HK-2 (cell line): Measurements from ENCODE around the gene SMIM36.
"Not testable (repeated sequence)": the region's sequence is repeated elsewhere in the genome, so short reads cannot be mapped to it uniquely, and the experiment has no call there.

ENCODE experiments used
- DNase-seq: peaks from one replicate; pipeline ENCODE4 v3.0.0-alpha.2; 2018; ENCODE audit not compliant: unreplicated experiment

The SMIM36 gene

GRCh38 chr17:55413825-55414489 lies 97.3 kb downstream of the SMIM36 start:
- no peak for DNase-seq

DNA sequence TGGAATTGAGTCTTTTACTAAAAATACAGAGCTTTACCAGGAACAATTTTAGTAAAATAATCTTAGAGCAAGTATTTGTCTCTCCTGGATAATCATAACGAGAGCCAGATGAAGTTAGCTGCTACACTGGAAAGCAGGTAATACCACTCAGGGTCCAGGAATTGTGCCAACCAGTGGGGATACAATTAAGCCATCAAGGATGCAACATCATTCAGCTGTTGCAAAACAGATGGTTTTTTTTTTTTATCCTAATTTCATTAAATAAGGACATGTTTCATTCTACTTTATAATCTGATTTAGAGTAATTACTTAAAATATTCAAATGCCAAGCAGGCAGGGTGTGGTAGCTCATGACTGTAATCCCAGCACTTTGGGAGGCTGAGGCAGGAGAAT lies 99.8 kb downstream of the SMIM36 start:
- no peak for DNase-seq

- no peak for DNase-seq
These were observed 100.4 kb downstream of the SMIM36 start for GRCh38 chr17:55410722-55411462.

DNA sequence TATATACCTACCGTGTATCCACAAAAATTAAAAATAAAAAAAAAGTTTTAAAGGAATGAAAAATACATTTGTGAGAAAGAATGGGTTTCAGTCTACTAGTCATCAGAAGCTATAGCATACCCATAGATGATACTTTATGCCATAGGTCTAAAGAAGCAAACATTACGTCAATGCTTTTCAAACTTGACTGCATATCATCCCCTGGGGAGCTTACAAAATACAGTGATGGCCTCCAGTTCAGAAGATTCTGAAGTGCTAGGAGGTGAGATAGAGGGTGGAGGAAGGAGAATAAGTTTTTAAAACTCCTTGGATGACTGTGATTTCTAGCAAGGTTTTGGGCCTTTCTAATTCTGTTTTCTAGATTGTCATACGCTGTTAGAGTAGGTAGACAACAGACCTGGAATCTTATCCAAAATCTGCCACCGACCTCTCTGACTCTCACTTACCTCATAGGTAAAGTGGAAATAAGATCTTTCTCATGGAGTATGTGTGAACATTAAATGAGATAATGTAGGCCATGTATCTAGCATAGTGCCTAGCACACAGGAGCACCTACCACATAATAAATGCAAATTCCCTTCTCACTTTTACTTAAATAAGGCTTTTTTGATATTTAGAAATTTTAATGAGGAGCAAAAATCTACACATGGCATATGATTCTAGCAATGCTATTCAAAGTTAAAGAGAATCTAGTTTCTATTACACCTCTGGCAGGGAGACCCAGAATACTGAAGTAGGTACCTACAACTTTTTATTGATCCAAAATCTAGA lies 102.0 kb downstream of the SMIM36 start:
- no peak for DNase-seq

DNA sequence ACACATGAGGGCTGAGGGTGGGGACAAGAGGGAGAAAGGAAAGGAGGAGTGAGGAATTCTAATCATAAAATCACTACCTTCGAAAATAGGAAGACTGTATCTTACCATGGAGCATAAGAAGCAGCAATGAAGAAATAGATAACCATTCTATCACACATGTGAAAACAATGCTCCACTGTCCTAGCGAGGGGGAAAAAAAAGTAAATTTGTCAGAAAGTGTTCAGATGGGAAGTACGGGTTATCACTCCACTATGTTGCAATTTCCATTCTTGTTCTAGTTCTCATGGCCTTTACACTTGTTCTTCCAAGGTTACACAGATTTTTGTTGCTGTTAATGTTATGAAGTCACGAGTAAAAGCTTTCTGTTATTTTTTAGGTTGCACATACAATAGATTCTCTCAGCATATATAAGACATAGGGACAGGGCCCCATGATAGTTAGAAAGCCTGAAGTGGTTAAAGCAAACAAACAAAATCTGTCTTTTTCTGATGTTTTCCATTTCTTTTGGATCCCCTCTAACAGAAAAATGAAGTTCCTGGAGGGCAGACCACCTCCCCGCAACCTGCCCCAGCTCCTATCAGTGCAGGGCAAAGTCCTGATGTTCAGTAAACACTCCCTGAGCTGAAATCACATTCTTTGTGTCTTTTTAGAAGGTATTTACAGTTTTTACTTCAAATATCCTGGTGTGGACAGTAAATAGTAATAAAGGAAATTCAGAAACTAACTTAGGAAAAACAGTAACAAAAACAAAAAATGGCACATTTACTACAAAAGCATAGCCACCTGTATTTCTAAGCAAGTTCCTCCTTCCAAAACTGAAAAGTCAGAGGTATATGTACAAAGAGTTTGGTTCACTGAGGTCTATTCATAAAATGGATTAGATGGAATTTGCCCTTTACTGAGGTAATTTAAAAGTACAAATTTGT lies 103.3 kb downstream of the SMIM36 start:
- DNase-seq, result no peak

GRCh38 chr17:55405600-55405999 lies 105.7 kb downstream of the SMIM36 start:
- no peak for DNase-seq

DNA sequence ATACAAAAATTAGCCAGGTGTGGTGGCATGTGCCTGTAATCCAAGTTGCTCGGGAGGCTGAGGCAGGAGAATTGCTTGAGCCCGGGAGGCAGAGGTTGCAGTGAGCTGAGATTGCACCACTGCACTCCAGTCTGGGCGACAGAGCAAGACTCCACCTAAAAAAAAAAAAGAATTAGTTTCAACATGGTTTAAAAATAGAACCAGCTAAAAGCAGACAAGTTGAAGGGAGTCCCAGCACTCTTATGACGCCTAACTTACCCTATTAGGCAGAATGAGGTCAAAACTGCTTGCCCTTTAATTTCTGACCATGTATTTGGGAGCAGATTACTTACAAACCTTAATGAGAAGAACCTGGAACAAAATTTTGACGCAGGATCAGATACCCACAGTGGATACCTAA lies 107.1 kb downstream of the SMIM36 start:
- DNase-seq, result not testable (repeated sequence)

- no peak for DNase-seq
These were observed 108.9 kb downstream of the SMIM36 start for GRCh38 chr17:55402374-55402773.
